ENCODE data around the gene RPTOR.

DNA sequence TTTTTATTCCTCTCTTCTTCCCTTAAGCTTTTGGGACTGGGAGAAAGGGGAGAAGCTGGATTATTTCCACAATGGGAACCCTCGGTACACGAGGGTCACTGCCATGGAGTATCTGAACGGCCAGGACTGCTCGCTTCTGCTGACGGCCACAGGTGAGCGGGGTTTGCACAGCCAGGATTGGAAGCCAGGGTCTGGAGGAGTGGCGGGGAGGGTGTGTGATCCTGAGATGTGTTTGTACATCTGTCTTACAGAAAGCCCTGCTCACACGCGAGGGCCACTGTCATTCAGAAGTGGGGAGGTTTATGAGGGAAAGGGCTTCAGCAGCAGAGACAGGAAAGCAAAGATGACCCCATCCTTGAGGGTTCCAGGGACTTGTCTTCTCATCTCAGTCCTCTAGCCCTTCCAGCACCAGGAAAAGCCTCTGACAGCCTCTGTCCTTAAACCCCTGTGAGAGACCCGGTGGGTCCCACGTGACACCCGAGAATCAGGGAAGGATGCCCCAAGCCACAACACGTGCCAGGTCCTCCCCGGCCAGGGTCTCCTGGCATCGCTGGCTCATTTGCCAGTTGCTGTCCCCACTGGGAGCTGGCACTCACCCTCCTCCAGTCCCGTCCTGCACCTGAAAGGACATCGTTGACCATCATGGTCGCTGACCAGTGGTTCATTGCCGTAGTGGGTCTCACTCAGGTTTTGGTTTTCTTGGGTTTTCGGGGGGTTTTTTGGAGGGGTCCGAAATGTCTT is 402.7 kb downstream of the RPTOR start:
- TF ChIP-seq, protein P1, sequence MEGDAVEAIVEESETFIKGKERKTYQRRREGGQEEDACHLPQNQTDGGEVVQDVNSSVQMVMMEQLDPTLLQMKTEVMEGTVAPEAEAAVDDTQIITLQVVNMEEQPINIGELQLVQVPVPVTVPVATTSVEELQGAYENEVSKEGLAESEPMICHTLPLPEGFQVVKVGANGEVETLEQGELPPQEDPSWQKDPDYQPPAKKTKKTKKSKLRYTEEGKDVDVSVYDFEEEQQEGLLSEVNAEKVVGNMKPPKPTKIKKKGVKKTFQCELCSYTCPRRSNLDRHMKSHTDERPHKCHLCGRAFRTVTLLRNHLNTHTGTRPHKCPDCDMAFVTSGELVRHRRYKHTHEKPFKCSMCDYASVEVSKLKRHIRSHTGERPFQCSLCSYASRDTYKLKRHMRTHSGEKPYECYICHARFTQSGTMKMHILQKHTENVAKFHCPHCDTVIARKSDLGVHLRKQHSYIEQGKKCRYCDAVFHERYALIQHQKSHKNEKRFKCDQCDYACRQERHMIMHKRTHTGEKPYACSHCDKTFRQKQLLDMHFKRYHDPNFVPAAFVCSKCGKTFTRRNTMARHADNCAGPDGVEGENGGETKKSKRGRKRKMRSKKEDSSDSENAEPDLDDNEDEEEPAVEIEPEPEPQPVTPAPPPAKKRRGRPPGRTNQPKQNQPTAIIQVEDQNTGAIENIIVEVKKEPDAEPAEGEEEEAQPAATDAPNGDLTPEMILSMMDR (IDR thresholded peaks at IDR 0.05) = no peak
- TF ChIP-seq SIN3A (IDR thresholded peaks at IDR 0.05; ENCODE audit: borderline replicate concordance, insufficient read depth, low read depth, low read length) = no peak
- TF ChIP-seq POLR2AphosphoS5 (IDR thresholded peaks at IDR 0.05; ENCODE audit: low read depth, low read length) = no peak
- TF ChIP-seq TCF7L2 (IDR thresholded peaks at IDR 0.05; ENCODE audit: low read depth, low read length) = no peak
- TF ChIP-seq, protein P2, sequence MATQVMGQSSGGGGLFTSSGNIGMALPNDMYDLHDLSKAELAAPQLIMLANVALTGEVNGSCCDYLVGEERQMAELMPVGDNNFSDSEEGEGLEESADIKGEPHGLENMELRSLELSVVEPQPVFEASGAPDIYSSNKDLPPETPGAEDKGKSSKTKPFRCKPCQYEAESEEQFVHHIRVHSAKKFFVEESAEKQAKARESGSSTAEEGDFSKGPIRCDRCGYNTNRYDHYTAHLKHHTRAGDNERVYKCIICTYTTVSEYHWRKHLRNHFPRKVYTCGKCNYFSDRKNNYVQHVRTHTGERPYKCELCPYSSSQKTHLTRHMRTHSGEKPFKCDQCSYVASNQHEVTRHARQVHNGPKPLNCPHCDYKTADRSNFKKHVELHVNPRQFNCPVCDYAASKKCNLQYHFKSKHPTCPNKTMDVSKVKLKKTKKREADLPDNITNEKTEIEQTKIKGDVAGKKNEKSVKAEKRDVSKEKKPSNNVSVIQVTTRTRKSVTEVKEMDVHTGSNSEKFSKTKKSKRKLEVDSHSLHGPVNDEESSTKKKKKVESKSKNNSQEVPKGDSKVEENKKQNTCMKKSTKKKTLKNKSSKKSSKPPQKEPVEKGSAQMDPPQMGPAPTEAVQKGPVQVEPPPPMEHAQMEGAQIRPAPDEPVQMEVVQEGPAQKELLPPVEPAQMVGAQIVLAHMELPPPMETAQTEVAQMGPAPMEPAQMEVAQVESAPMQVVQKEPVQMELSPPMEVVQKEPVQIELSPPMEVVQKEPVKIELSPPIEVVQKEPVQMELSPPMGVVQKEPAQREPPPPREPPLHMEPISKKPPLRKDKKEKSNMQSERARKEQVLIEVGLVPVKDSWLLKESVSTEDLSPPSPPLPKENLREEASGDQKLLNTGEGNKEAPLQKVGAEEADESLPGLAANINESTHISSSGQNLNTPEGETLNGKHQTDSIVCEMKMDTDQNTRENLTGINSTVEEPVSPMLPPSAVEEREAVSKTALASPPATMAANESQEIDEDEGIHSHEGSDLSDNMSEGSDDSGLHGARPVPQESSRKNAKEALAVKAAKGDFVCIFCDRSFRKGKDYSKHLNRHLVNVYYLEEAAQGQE (IDR thresholded peaks at IDR 0.05; ENCODE audit: insufficient read depth in 1 of 2, low read depth in 2 of 2, low read length in 1 of 2) = no peak
